Lower lobe of right lung (tissue), 2 donors: ENCODE measurements around the gene IFNL1. TPM values are rescaled to one million over a fixed set of nuclear protein-coding genes. Genes with fewer than 3 reads are reported as not detected.

Experiments used
- ATAC-seq, 2 donors: fragments of 200-7000 bp; cut with Tn5 transposase; one replicate each; pipeline ENCODE4 v1.9.1; 2020 to 2022; ENCODE audit warnings: mild to moderate bottlenecking in 2 of 2, moderate library complexity in 2 of 2
- DNase-seq: peaks from one replicate; pipeline ENCODE4 v3.0.0-alpha.2; 2020
- H3K27ac ChIP-seq: fragments of 200-600 bp; one replicate; pipeline ENCODE4 v1.8.0; 2022
- H3K27me3 ChIP-seq: fragments of 200-600 bp; one replicate; pipeline ENCODE4 v1.8.0; 2022; ENCODE audit warnings: low read depth
- H3K36me3 ChIP-seq: fragments of 200-600 bp; one replicate; pipeline ENCODE4 v1.8.0; 2022; ENCODE audit warnings: mild to moderate bottlenecking
- H3K4me1 ChIP-seq: fragments of 200-600 bp; one replicate; pipeline ENCODE4 v1.8.0; 2022
- H3K4me3 ChIP-seq: fragments of 200-600 bp; one replicate; pipeline ENCODE4 v1.8.0; 2022; ENCODE audit warnings: mild to moderate bottlenecking
- H3K9me3 ChIP-seq: fragments of 200-600 bp; one replicate; pipeline ENCODE4 v1.8.0; 2022
- intact Hi-C: fragments of 100-400 bp; cut with DNase I; formaldehyde crosslinking; loops from one replicate; pipeline ENCODE4 v1.11.0; 2022
- total RNA-seq: library from RNA; stranded (reverse); fragmentation: NEBNext Ultra II Directional; extraction: Animal tissue kit (Norgen Biotek cat#: 25700); gene quantifications from one replicate; pipeline ENCODE4 v1.2.1, GENCODE V29; 2021
- TF ChIP-seq, protein P1 (sequence below): fragments of 200-600 bp; IDR thresholded peaks from one replicate; pipeline ENCODE4 v1.8.0; 2022; ENCODE audit warnings: antibody characterized with exemption, mild to moderate bottlenecking
- donor health status: DM: no; HTN: yes; CAD: no; lungs with severe emphysema.

Gene IFNL1
- total RNA-seq, 1 donor from 2014 or later: not detected

DNA sequence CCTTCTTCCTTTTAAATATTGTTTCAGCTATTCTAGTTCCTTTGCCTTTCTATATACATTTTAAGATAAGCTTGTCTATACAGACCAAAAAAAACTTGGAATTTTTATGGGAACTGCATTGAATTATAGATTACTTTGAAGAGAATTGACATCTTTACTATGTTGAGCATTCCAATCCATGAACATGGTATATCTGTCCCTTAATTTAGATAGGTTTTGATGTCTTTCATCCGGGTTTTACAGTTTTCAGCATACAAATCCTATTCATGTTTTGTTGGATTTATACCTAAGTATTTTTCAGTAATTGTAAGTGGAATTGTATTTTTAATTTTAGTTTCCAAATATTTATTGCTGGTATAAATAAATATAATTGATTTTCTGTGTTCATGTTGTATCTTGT is 12.2 kb upstream of the IFNL1 start:
- ATAC-seq: no peak
- TF ChIP-seq, protein P1, sequence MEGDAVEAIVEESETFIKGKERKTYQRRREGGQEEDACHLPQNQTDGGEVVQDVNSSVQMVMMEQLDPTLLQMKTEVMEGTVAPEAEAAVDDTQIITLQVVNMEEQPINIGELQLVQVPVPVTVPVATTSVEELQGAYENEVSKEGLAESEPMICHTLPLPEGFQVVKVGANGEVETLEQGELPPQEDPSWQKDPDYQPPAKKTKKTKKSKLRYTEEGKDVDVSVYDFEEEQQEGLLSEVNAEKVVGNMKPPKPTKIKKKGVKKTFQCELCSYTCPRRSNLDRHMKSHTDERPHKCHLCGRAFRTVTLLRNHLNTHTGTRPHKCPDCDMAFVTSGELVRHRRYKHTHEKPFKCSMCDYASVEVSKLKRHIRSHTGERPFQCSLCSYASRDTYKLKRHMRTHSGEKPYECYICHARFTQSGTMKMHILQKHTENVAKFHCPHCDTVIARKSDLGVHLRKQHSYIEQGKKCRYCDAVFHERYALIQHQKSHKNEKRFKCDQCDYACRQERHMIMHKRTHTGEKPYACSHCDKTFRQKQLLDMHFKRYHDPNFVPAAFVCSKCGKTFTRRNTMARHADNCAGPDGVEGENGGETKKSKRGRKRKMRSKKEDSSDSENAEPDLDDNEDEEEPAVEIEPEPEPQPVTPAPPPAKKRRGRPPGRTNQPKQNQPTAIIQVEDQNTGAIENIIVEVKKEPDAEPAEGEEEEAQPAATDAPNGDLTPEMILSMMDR: no peak
- H3K27ac ChIP-seq: no peak overlapping the region

GRCh38 chr19:39293394-39293793 is 2.8 kb upstream of the IFNL1 start:
- Histone ChIP-seq H3K4me1 (no peaks in the 10 kb centered on the region), H3K36me3 (no peaks in the 10 kb centered on the region), H3K9me3 (no peaks in the 10 kb centered on the region), H3K27ac (no peak overlapping the region), H3K4me3 (no peak overlapping the region), H3K27me3 (peaks cover 9% of the 10 kb centered on the region)
- intact Hi-C loops: no loop called here
- ATAC-seq (no peak), DNase-seq (no peak)
- TF ChIP-seq, protein P1: no peak

More for the DNA sequence above, 12.2 kb upstream of the IFNL1 start:
- intact Hi-C loops: no loop called here
- Histone ChIP-seq H3K4me3 (no peak overlapping the region), H3K36me3 (no peaks in the 10 kb centered on the region), H3K9me3 (peaks cover 9% of the 10 kb centered on the region), H3K4me1 (no peaks in the 10 kb centered on the region), H3K27me3 (no peaks in the 10 kb centered on the region)
- DNase-seq: no peak

DNA sequence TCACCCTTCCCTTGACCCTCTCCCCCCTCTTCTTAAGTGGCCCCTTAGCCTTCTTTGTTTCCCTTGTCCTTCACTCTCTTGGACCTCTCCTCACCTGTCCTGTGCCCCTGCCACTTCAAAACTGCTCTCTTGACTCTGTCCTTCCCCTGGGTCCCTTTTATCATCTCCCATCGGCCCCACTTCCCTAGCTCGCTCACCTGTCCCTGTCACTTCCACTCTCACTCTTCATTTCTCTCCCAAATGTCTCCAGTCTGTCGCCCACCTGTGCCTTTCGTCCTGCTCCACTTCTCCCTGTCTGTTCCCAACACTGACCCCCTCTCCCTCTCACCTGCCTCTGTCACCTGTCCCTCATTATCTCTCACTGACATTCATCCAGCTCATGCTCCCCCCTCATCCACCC is 699 bp downstream of the IFNL1 start:
- TF ChIP-seq, protein P1: no peak
- DNase-seq (no peak), ATAC-seq (no peak)
- Histone ChIP-seq H3K9me3 (no peaks in the 10 kb centered on the region), H3K27ac (no peak overlapping the region), H3K36me3 (no peaks in the 10 kb centered on the region), H3K4me1 (no peaks in the 10 kb centered on the region), H3K27me3 (peaks cover 4% of the 10 kb centered on the region), H3K4me3 (no peak overlapping the region)
- intact Hi-C loops: no loop called here

DNA sequence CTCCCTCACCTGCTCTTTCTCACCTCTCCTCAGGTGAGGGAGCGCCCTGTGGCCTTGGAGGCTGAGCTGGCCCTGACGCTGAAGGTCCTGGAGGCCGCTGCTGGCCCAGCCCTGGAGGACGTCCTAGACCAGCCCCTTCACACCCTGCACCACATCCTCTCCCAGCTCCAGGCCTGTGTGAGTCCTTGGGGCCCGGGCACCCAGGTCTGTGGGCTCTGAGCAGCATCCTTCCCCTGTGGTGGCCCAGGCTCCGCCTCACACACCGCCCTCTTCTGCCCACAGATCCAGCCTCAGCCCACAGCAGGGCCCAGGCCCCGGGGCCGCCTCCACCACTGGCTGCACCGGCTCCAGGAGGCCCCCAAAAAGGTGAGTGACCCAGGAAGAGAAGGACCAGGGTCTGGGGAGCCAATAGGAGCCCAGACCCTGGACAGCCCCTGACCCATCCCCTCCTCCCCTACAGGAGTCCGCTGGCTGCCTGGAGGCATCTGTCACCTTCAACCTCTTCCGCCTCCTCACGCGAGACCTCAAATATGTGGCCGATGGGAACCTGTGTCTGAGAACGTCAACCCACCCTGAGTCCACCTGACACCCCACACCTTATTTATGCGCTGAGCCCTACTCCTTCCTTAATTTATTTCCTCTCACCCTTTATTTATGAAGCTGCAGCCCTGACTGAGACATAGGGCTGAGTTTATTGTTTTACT is 1.9 kb downstream of the IFNL1 start:
- peak; percentile 69 to 87 for ATAC-seq
- intact Hi-C loops: no loop called here

DNA sequence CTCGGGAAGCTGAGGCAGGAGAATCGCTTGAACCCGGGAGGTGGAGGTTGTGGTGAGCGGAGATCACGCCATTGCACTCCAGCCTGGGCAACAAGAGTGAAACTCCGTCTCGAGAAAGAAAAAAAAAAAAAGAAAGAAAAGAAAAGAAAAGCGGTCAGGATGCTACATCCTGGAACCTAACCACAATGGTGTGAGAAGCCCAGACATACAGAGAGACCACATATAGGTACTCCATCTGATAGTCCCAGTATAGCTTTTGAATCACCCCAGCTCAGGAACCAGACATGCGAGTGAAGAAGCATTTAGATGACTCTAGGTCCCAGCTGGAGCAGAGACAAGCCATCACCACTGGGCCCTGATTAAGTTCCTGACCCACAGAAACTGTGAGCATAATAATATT is 3.2 kb downstream of the IFNL1 start:
- intact Hi-C loops: no loop called here
- TF ChIP-seq, protein P1: no peak
- H3K27ac ChIP-seq: no peak overlapping the region
- DNase-seq: no peak
- H3K36me3 ChIP-seq: no peaks in the 10 kb centered on the region
- H3K4me1 ChIP-seq: no peaks in the 10 kb centered on the region
- peaks cover 6% of the 10 kb centered on the region for H3K27me3 ChIP-seq
- ATAC-seq: no peak
- no peaks in the 10 kb centered on the region for H3K9me3 ChIP-seq
- no peak overlapping the region for H3K4me3 ChIP-seq

More for the DNA sequence above, 1.9 kb downstream of the IFNL1 start:
- peaks cover 4% of the 10 kb centered on the region for H3K27me3 ChIP-seq
- H3K9me3 ChIP-seq: no peaks in the 10 kb centered on the region
- peak; percentile 55 for DNase-seq
- H3K27ac ChIP-seq: no peak overlapping the region
- no peak overlapping the region for H3K4me3 ChIP-seq
- H3K4me1 ChIP-seq: no peaks in the 10 kb centered on the region
- TF ChIP-seq, protein P1: no peak
- H3K36me3 ChIP-seq: no peaks in the 10 kb centered on the region
